ENCODE data around the gene ACTMAP. TPM values are rescaled to one million over a fixed set of nuclear protein-coding genes. Genes with fewer than 3 reads are reported as not detected.

The ACTMAP gene
- total RNA-seq = 5.5 TPM
- 1 to 10 TPM; 2.1 to 3.2 (median 2.6) TPM for polyA plus RNA-seq

GRCh38 chr19:40750058-40750873 is at the start of gene ACTMAP:
ACTMAP (minus strand) TSS chr19:40750477; CDS start chr19:40749803, 674 bp downstream.
- no peaks in the 10 kb centered on the region for H3K36me3 ChIP-seq (ENCODE audit: control insufficient read depth, insufficient read depth, low read length)
- H3K4me3 ChIP-seq (ENCODE audit: low read depth, low read length) = peak within 1 kb of the TSS; percentile 98
- ATAC-seq (ENCODE audit: low read depth in 2 of 2) = peak; percentile 90 to 92
- Mint-ChIP-seq H3K9me3 (no peaks in the 10 kb centered on the region), H3K27ac (peak within 1 kb of the TSS; percentile 98 to 99 (median 99)), H3K36me3 (peaks cover 13% of the 10 kb centered on the region), H3K4me3 (peak within 1 kb of the TSS; percentile 89 to 99 (median 98)), H3K4me1 (peaks cover 4 to 45% (median 24%) of the 10 kb centered on the region in 4 donors), H3K27me3 (no peaks in the 10 kb centered on the region)
- no peaks in the 10 kb centered on the region for H3K27me3 ChIP-seq (ENCODE audit: control insufficient read depth, insufficient read depth, low read length)
- H3K4me1 ChIP-seq (ENCODE audit: control insufficient read depth, insufficient read depth, low read length, poor library complexity, severe bottlenecking) = peaks cover 51% of the 10 kb centered on the region
- peak; percentile 99 to 100 (median 100) for DNase-seq
- H3K9me3 ChIP-seq (ENCODE audit: control insufficient read depth in 2 of 2, low read length in 2 of 2) = no peaks in the 10 kb centered on the region
- peak within 1 kb of the TSS; percentile 93 for H3K27ac ChIP-seq (ENCODE audit: insufficient read depth, low read length, poor library complexity, severe bottlenecking)

- Histone ChIP-seq H3K36me3 (ENCODE audit: control insufficient read depth, insufficient read depth, low read length) (peaks cover 5% of the 10 kb centered on the region), H3K27me3 (ENCODE audit: control insufficient read depth, insufficient read depth, low read length) (no peaks in the 10 kb centered on the region), H3K4me1 (ENCODE audit: control insufficient read depth, insufficient read depth, low read length, poor library complexity, severe bottlenecking) (peaks cover 63% of the 10 kb centered on the region), H3K9me3 (ENCODE audit: control insufficient read depth in 2 of 2, low read length in 2 of 2) (no peaks in the 10 kb centered on the region), H3K27ac (ENCODE audit: insufficient read depth, low read length, poor library complexity, severe bottlenecking) (peak overlapping the region; percentile 74), H3K4me3 (ENCODE audit: low read depth, low read length) (peak overlapping the region; percentile 74)
- Mint-ChIP-seq H3K4me1 (peaks cover 10 to 64% (median 38%) of the 10 kb centered on the region in 4 donors), H3K36me3 (peaks cover 13% of the 10 kb centered on the region), H3K27me3 (no peaks in the 10 kb centered on the region), H3K9me3 (peaks cover 0 to under 1% (median 0%) of the 10 kb centered on the region in 7 donors), H3K4me3 (peak overlapping the region; percentile 88 to 96 (median 92)), H3K27ac (peak overlapping the region; percentile 87 to 91 (median 91))
- no peak for ATAC-seq (ENCODE audit: low read depth in 2 of 2)
- peak in 1 of 3 donors; percentile 24 for DNase-seq
Observed at GRCh38 chr19:40799558-40800338, 49.5 kb upstream of the ACTMAP start.

- H3K27ac Mint-ChIP-seq = peak within 1 kb of the TSS; percentile 96 to 100 (median 100)
- Histone ChIP-seq H3K9me3 (ENCODE audit: control insufficient read depth in 2 of 2, low read length in 2 of 2) (no peaks in the 10 kb centered on the region), H3K4me3 (ENCODE audit: low read depth, low read length) (peak within 1 kb of the TSS; percentile 90), H3K36me3 (ENCODE audit: control insufficient read depth, insufficient read depth, low read length) (peaks cover 5% of the 10 kb centered on the region), H3K27ac (ENCODE audit: insufficient read depth, low read length, poor library complexity, severe bottlenecking) (peak within 1 kb of the TSS; percentile 96), H3K27me3 (ENCODE audit: control insufficient read depth, insufficient read depth, low read length) (no peaks in the 10 kb centered on the region), H3K4me1 (ENCODE audit: control insufficient read depth, insufficient read depth, low read length, poor library complexity, severe bottlenecking) (peaks cover 55% of the 10 kb centered on the region)
- H3K4me1 Mint-ChIP-seq = peaks cover 6 to 56% (median 30%) of the 10 kb centered on the region in 4 donors
- H3K4me3 Mint-ChIP-seq = peak within 1 kb of the TSS; percentile 88 to 96 (median 94)
- peak; percentile 83 to 87 for ATAC-seq (ENCODE audit: low read depth in 2 of 2)
- H3K36me3 Mint-ChIP-seq = peaks cover 13% of the 10 kb centered on the region
- H3K27me3 Mint-ChIP-seq = no peaks in the 10 kb centered on the region
- H3K9me3 Mint-ChIP-seq = no peaks in the 10 kb centered on the region
- DNase-seq = peak; percentile 100
Observed at GRCh38 chr19:40798683-40799557, 48.6 kb upstream of the ACTMAP start, which contains the start of gene EGLN2. EGLN2 (plus strand) TSS chr19:40799191; CDS start chr19:40800573, 1,382 bp downstream.

GRCh38 chr19:40797963-40798682 is 47.8 kb upstream of the ACTMAP start:
- peak overlapping the region; percentile 96 to 100 (median 100) for H3K27ac Mint-ChIP-seq
- peaks cover 5 to 48% (median 22%) of the 10 kb centered on the region in 4 donors for H3K4me1 Mint-ChIP-seq
- no peaks in the 10 kb centered on the region for H3K27me3 Mint-ChIP-seq
- ATAC-seq (ENCODE audit: low read depth in 2 of 2) = peak; percentile 32 to 35
- Histone ChIP-seq H3K27me3 (ENCODE audit: control insufficient read depth, insufficient read depth, low read length) (no peaks in the 10 kb centered on the region), H3K4me1 (ENCODE audit: control insufficient read depth, insufficient read depth, low read length, poor library complexity, severe bottlenecking) (peaks cover 47% of the 10 kb centered on the region), H3K36me3 (ENCODE audit: control insufficient read depth, insufficient read depth, low read length) (peaks cover 5% of the 10 kb centered on the region), H3K27ac (ENCODE audit: insufficient read depth, low read length, poor library complexity, severe bottlenecking) (peak overlapping the region; percentile 96), H3K4me3 (ENCODE audit: low read depth, low read length) (peak overlapping the region; percentile 90), H3K9me3 (ENCODE audit: control insufficient read depth in 2 of 2, low read length in 2 of 2) (no peaks in the 10 kb centered on the region)
- H3K4me3 Mint-ChIP-seq = peak overlapping the region; percentile 88 to 96 (median 91)
- H3K9me3 Mint-ChIP-seq = no peaks in the 10 kb centered on the region
- H3K36me3 Mint-ChIP-seq = peaks cover 13% of the 10 kb centered on the region
- peak; percentile 60 to 86 (median 72) for DNase-seq

GRCh38 chr19:40797166-40797962 is 47.1 kb upstream of the ACTMAP start:
- H3K9me3 Mint-ChIP-seq = no peaks in the 10 kb centered on the region
- H3K4me1 Mint-ChIP-seq = peaks cover 5 to 40% (median 17%) of the 10 kb centered on the region in 4 donors
- no peaks in the 10 kb centered on the region for H3K27me3 Mint-ChIP-seq
- Histone ChIP-seq H3K4me1 (ENCODE audit: control insufficient read depth, insufficient read depth, low read length, poor library complexity, severe bottlenecking) (peaks cover 39% of the 10 kb centered on the region), H3K36me3 (ENCODE audit: control insufficient read depth, insufficient read depth, low read length) (peaks cover 7% of the 10 kb centered on the region), H3K27ac (ENCODE audit: insufficient read depth, low read length, poor library complexity, severe bottlenecking) (peak overlapping the region; percentile 96), H3K9me3 (ENCODE audit: control insufficient read depth in 2 of 2, low read length in 2 of 2) (no peaks in the 10 kb centered on the region), H3K4me3 (ENCODE audit: low read depth, low read length) (peak overlapping the region; percentile 90), H3K27me3 (ENCODE audit: control insufficient read depth, insufficient read depth, low read length) (no peaks in the 10 kb centered on the region)
- H3K36me3 Mint-ChIP-seq = peaks cover 12% of the 10 kb centered on the region
- ATAC-seq (ENCODE audit: low read depth in 2 of 2) (no peak), DNase-seq (no peak)
- H3K27ac Mint-ChIP-seq = peak overlapping the region; percentile 84 to 100 (median 100)
- H3K4me3 Mint-ChIP-seq = peak overlapping the region; percentile 88 to 96 (median 91)

GRCh38 chr19:40791996-40792395 is 41.7 kb upstream of the ACTMAP start:
- H3K27ac ChIP-seq (ENCODE audit: insufficient read depth, low read length, poor library complexity, severe bottlenecking) = no peak overlapping the region
- no peaks in the 10 kb centered on the region for H3K4me1 ChIP-seq (ENCODE audit: control insufficient read depth, insufficient read depth, low read length, poor library complexity, severe bottlenecking)

More at GRCh38 chr19:40791996-40792395, 41.7 kb upstream of the ACTMAP start:
- Mint-ChIP-seq H3K27ac (peak overlapping the region in 2 of 3 donors; percentile 9 to 38), H3K36me3 (peaks cover 14% of the 10 kb centered on the region), H3K9me3 (no peaks in the 10 kb centered on the region), H3K4me1 (peaks cover 0 to 12% (median 6%) of the 10 kb centered on the region in 4 donors), H3K27me3 (no peaks in the 10 kb centered on the region), H3K4me3 (peak overlapping the region in 1 of 4 donors; percentile 44)
- ATAC-seq (ENCODE audit: low read depth in 2 of 2) (no peak), DNase-seq (no peak)
- no peaks in the 10 kb centered on the region for H3K9me3 ChIP-seq (ENCODE audit: control insufficient read depth in 2 of 2, low read length in 2 of 2)
- peaks cover 14% of the 10 kb centered on the region for H3K36me3 ChIP-seq (ENCODE audit: control insufficient read depth, insufficient read depth, low read length)
- H3K4me3 ChIP-seq (ENCODE audit: low read depth, low read length) = no peak overlapping the region
- no peaks in the 10 kb centered on the region for H3K27me3 ChIP-seq (ENCODE audit: control insufficient read depth, insufficient read depth, low read length)
